K562 (cell line): ENCODE measurements around the gene CDKN2AIPNL.

ENCODE experiments used
- ARNT ChIP-seq, 2 experiments: fragments of 450-650 bp; IDR thresholded peaks; 2 replicates each; pipeline ENCODE4 v1.6.1; 2016; ENCODE audit warnings: mild to moderate bottlenecking in 1 of 2
- HDAC1 ChIP-seq, 2 experiments: fragments of 450-650 bp; IDR thresholded peaks; 2 replicates each; pipeline ENCODE4 v1.6.1; 2016 to 2017; ENCODE audit warnings: inconsistent platforms in 1 of 2, mild to moderate bottlenecking in 1 of 2, moderate library complexity in 1 of 2

DNA sequence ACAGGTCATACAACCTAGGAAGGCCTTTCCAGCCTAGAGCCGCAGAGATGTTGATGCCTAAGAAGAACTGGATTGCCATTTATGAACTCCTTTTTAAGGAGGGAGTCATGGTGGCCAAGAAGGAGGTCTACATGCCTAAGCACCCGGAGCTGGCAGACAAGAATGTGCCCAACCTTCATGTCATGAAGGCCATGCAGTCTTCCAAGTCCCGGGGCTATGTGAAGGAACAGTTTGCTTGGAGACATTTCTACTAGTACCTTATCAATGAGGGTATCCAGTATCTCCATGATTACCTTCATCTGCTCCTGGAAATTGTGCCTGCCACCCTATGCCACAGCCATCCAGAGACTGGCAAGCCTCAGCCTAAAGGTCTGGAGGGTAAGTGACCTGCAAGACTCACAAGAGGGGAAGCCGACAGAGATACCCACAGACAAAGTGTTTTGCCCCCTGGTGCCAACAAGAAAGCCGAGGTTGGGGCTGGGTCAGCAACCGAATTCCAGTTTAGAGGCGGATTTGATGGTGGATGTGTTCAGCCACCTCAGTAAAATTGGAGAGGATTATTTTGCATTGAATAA lies 11.2 kb upstream of the CDKN2AIPNL start:
- TF ChIP-seq ARNT (IDR thresholded peaks at IDR 0.05) (no peak), HDAC1 (IDR thresholded peaks at IDR 0.05) (no peak)
